AG09309 (cell line): ENCODE results near the gene SRP14.

Source experiments
- DNase-seq: peaks from one replicate; pipeline ENCODE4 v3.0.0-alpha.2; 2010; ENCODE audit warnings: low read depth
- H3K4me3 ChIP-seq: 2 replicates; pipeline ENCODE4 v1.5.1; 2011; ENCODE audit warnings: mild to moderate bottlenecking, low read depth, low read length, moderate library complexity; ENCODE audit not compliant: control insufficient read depth
- CTCF ChIP-seq: IDR thresholded peaks from 2 replicates; pipeline ENCODE4 v1.5.1; 2011; ENCODE audit warnings: mild to moderate bottlenecking, low read depth, low read length, inconsistent platforms; ENCODE audit not compliant: insufficient read depth, control insufficient read depth; ENCODE audit errors: missing control alignments

Gene SRP14

GRCh38 chr15:40053079-40053830, 14.3 kb upstream of the SRP14 start:
- DNase-seq, result no peak
- no peak overlapping the region for H3K4me3 ChIP-seq
- no peak for TF ChIP-seq CTCF

- TF ChIP-seq CTCF, result no peak
- no peak overlapping the region for H3K4me3 ChIP-seq
- no peak for DNase-seq
Measured at GRCh38 chr15:40052604-40053003, 13.6 kb upstream of the SRP14 start.

- DNase-seq, result no peak
- H3K4me3 ChIP-seq, result no peak overlapping the region
- TF ChIP-seq CTCF, result no peak
Measured at GRCh38 chr15:40051616-40052415, 12.8 kb upstream of the SRP14 start.

- TF ChIP-seq CTCF, result no peak
- DNase-seq, result no peak
- no peak overlapping the region for H3K4me3 ChIP-seq
Measured at GRCh38 chr15:40050788-40051470, 11.9 kb upstream of the SRP14 start.

- no peak overlapping the region for H3K4me3 ChIP-seq
- no peak for TF ChIP-seq CTCF
- no peak for DNase-seq
Measured at GRCh38 chr15:40048926-40049475, 10.0 kb upstream of the SRP14 start.

- no peak overlapping the region for H3K4me3 ChIP-seq
- TF ChIP-seq CTCF, result no peak
- no peak for DNase-seq
Measured at GRCh38 chr15:40048211-40048792, 9.3 kb upstream of the SRP14 start.
